HepG2 (cell line): ENCODE results near the gene CCDC88A. TPM values are rescaled to one million over a fixed set of nuclear protein-coding genes. Genes with fewer than 3 reads are reported as not detected.
A peak's percentile ranks its signal among the peaks of the same experiment; 100 is the strongest.

ENCODE experiments used
- AGO1 ChIP-seq: fragments of 200-400 bp; formaldehyde crosslinking; IDR thresholded peaks from 2 replicates; pipeline ENCODE4 v1.6.1; 2017; ENCODE audit warnings: mild to moderate bottlenecking, low read depth, low read length, moderate library complexity; ENCODE audit not compliant: poor library complexity, severe bottlenecking
- AHR ChIP-seq: IDR thresholded peaks from 2 replicates; pipeline ENCODE4 v1.6.1; 2018; ENCODE audit warnings: missing genetic modification reagents, missing compliant biosample characterization
- CEBPZ ChIP-seq: IDR thresholded peaks from 2 replicates; pipeline ENCODE4 v1.6.1; 2012; ENCODE audit warnings: low read length, improper control_type of control experiment
- ELF4 ChIP-seq: sonication (generic); formaldehyde crosslinking; IDR thresholded peaks from 2 replicates; pipeline ENCODE4 v1.5.0; 2020; ENCODE audit warnings: missing genetic modification reagents, mild to moderate bottlenecking, moderate library complexity, borderline replicate concordance
- KAT8 ChIP-seq: IDR thresholded peaks from 2 replicates; pipeline ENCODE4 v1.6.1; 2016; ENCODE audit warnings: missing genetic modification reagents, missing compliant biosample characterization
- KDM3A ChIP-seq: IDR thresholded peaks from 2 replicates; pipeline ENCODE4 v1.6.1; 2018; ENCODE audit warnings: low read depth, missing compliant biosample characterization
- MBNL3 ChIP-seq: fragments of 250-450 bp; sonication (Bioruptor Pico); conservative IDR thresholded peaks from 2 replicates; pipeline ENCODE4 v1.8.0; 2022; ENCODE audit warnings: mild to moderate bottlenecking, inconsistent platforms
- MIXL1 ChIP-seq: IDR thresholded peaks from 2 replicates; pipeline ENCODE4 v1.6.1; 2016
- PAWR ChIP-seq: sonication (generic); formaldehyde crosslinking; IDR thresholded peaks from 2 replicates; pipeline ENCODE4 v1.4.0; 2020; ENCODE audit warnings: missing genetic modification reagents, mild to moderate bottlenecking, borderline replicate concordance
- TEAD2 ChIP-seq: sonication (generic); formaldehyde crosslinking; IDR thresholded peaks from 2 replicates; pipeline ENCODE4 v1.9.0; 2021; ENCODE audit warnings: missing genetic modification reagents
- TFDP1 ChIP-seq: IDR thresholded peaks from 2 replicates; pipeline ENCODE4 v1.6.1; 2016; ENCODE audit warnings: missing compliant biosample characterization, missing genetic modification reagents, borderline replicate concordance
- ZBTB21 ChIP-seq: sonication (generic); formaldehyde crosslinking; IDR thresholded peaks from 2 replicates; pipeline ENCODE4 v1.4.0; 2020; ENCODE audit warnings: missing genetic modification reagents
- ZBTB8A ChIP-seq: sonication (generic); formaldehyde crosslinking; IDR thresholded peaks from 2 replicates; pipeline ENCODE4 v1.4.0; 2020; ENCODE audit warnings: mild to moderate bottlenecking, low read depth, missing genetic modification reagents, borderline replicate concordance
- ZKSCAN1 ChIP-seq: fragments of 150-350 bp; IDR thresholded peaks from 2 replicates; pipeline ENCODE4 v1.6.1; 2014; ENCODE audit warnings: low read length
- ZNF124 ChIP-seq: sonication (generic); formaldehyde crosslinking; IDR thresholded peaks from 2 replicates; pipeline ENCODE4 v1.4.0; 2020; ENCODE audit warnings: missing genetic modification reagents
- ZNF17 ChIP-seq: sonication (generic); formaldehyde crosslinking; IDR thresholded peaks from 2 replicates; pipeline ENCODE4 v1.5.0; 2020; ENCODE audit warnings: mild to moderate bottlenecking, missing genetic modification reagents
- ZNF235 ChIP-seq: sonication (generic); formaldehyde crosslinking; IDR thresholded peaks from 2 replicates; pipeline ENCODE4 v1.8.1; 2023; ENCODE audit warnings: mild to moderate bottlenecking, missing genetic modification reagents, borderline replicate concordance
- ZNF24 ChIP-seq: fragments of 450-650 bp; IDR thresholded peaks from 2 replicates; pipeline ENCODE4 v1.6.1; 2017; ENCODE audit warnings: antibody characterized with exemption, mild to moderate bottlenecking
- ZNF44 ChIP-seq: sonication (generic); formaldehyde crosslinking; IDR thresholded peaks from 2 replicates; pipeline ENCODE4 v1.5.1; 2020; ENCODE audit warnings: mild to moderate bottlenecking, missing genetic modification reagents
- ZNF543 ChIP-seq: sonication (generic); formaldehyde crosslinking; IDR thresholded peaks from 2 replicates; pipeline ENCODE4 v1.4.0; 2020; ENCODE audit warnings: mild to moderate bottlenecking, missing genetic modification reagents
- ZNF556 ChIP-seq: sonication (generic); formaldehyde crosslinking; IDR thresholded peaks from 2 replicates; pipeline ENCODE4 v1.4.0; 2020; ENCODE audit warnings: mild to moderate bottlenecking, missing genetic modification reagents, borderline replicate concordance
- ZNF800 ChIP-seq: sonication (generic); formaldehyde crosslinking; IDR thresholded peaks from 2 replicates; pipeline ENCODE4 v1.4.0; 2020; ENCODE audit warnings: missing genetic modification reagents
- ZNF850 ChIP-seq: sonication (generic); formaldehyde crosslinking; conservative IDR thresholded peaks from 2 replicates; pipeline ENCODE4 v1.9.0; 2021; ENCODE audit warnings: mild to moderate bottlenecking, missing genetic modification reagents
- polyA plus RNA-seq, 8 experiments: library from polyadenylated mRNA; depleted of rRNA in 3 of 8; stranded (reverse) in 7 of 8; unstranded in 1 of 8; fragments of >200 nt; fragmentation: Illumina TruSeq in 4 of 8; extraction: Trizol in 4 of 8; gene quantifications; 2 replicates each; pipeline versions ENCODE4 v1.2.1 to v1.2.3, GENCODE V29; 2011 to 2016; ENCODE audit warnings: low read depth in 4 of 8, missing spikeins in 1 of 8, mixed read lengths in 1 of 8; ENCODE audit not compliant: insufficient read depth in 1 of 8
- total RNA-seq, 5 experiments: library from RNA; depleted of rRNA; stranded (reverse); fragments of >200 nt; fragmentation: Illumina TruSeq; extraction: Trizol; gene quantifications; 2 replicates each; pipeline ENCODE4 v1.2.3, GENCODE V29; 2016; ENCODE audit warnings: low read depth in 1 of 5

CCDC88A gene
- total and polyA plus RNA-seq, 2 of the 13 experiments (the other 11 are each of a cell fraction or from before 2014, with no cell fraction given), result 43.2 to 84.1 TPM

- TF ChIP-seq ZNF24, result peak; percentile 83
- peak; percentile 87; the same call in 1 of the 2 replicates for TF ChIP-seq AHR
- peak; percentile 94 for TF ChIP-seq ZNF543 (CRISPR knock-in tag)
- TF ChIP-seq ZNF17 (CRISPR knock-in tag), result no peak
- peak; percentile 95 for TF ChIP-seq ZNF44 (CRISPR knock-in tag)
- TF ChIP-seq TFDP1, result peak; percentile 73; the same call in 1 of the 2 replicates
- peak; percentile 80 for TF ChIP-seq PAWR
- peak; percentile 72 for TF ChIP-seq ZKSCAN1
- TF ChIP-seq ZNF556 (CRISPR knock-in tag), result peak; percentile 98
- no peak for TF ChIP-seq ZBTB21 (CRISPR knock-in tag)
- TF ChIP-seq MIXL1 (CRISPR knock-in tag), result peak; percentile 68
- peak; percentile 92 for TF ChIP-seq ZNF800 (CRISPR knock-in tag)
- no peak for TF ChIP-seq MBNL3 (CRISPR knock-in tag)
- TF ChIP-seq ZNF124 (CRISPR knock-in tag), result peak; percentile 96
- peak; percentile 99 for TF ChIP-seq ELF4
- TF ChIP-seq KDM3A (CRISPR knock-in tag), result peak; percentile 99
- TF ChIP-seq CEBPZ, result no peak
- no peak for TF ChIP-seq TEAD2 (CRISPR knock-in tag)
- TF ChIP-seq AGO1, result peak; percentile 79
- no peak for TF ChIP-seq ZNF850 (CRISPR knock-in tag)
- peak; percentile 100 for TF ChIP-seq KAT8 (CRISPR knock-in tag)
- TF ChIP-seq ZNF235, result no peak
- peak; percentile 67; the same call in 1 of the 2 replicates for TF ChIP-seq ZBTB8A (CRISPR knock-in tag)
Measured at GRCh38 chr2:55268907-55269644, 150.6 kb downstream of the CCDC88A start, which contains the start of gene MTIF2 (continued).
